Kidney (tissue), 14 donors: ENCODE measurements around the gene ASB6. TPM values are rescaled to one million over a fixed set of nuclear protein-coding genes. Genes with fewer than 3 reads are reported as not detected.

ENCODE experiments used
- DNase-seq, 5 donors: peaks; one replicate each; pipeline ENCODE4 v3.0.0-alpha.2; 2013 to 2020
- FAIRE-seq: peaks from 2 replicates; lab custom pipeline; 2012; peaks lifted over from hg19 to GRCh38; lab: Jason Lieb, UNC
- H3K27ac ChIP-seq, 2 donors: one replicate each; pipeline ENCODE4 v1.7.0; 2013; ENCODE audit warnings: low read depth in 2 of 2, low read length in 2 of 2, inconsistent platforms in 1 of 2
- H3K27me3 ChIP-seq: one replicate; pipeline ENCODE4 v1.7.1; 2013; ENCODE audit warnings: low read length, inconsistent platforms; ENCODE audit not compliant: control insufficient read depth, insufficient read depth
- H3K36me3 ChIP-seq, 3 donors: one replicate each; pipeline versions ENCODE4 v1.7.0 to v1.7.1; 2013; ENCODE audit warnings: low read length in 3 of 3, control low read depth in 1 of 3, inconsistent platforms in 1 of 3; ENCODE audit not compliant: insufficient read depth in 3 of 3, control insufficient read depth in 2 of 3
- H3K4me1 ChIP-seq, 3 donors: one replicate each; pipeline versions ENCODE4 v1.7.0 to v1.7.1; 2013; ENCODE audit warnings: low read length in 3 of 3, inconsistent platforms in 1 of 3, low read depth in 1 of 3; ENCODE audit not compliant: control insufficient read depth in 2 of 3, insufficient read depth in 2 of 3
- H3K4me3 ChIP-seq, 3 donors: one replicate each; pipeline versions ENCODE4 v1.7.0 to v1.8.1; 2013; ENCODE audit warnings: low read length in 3 of 3, control low read depth in 1 of 3, inconsistent platforms in 1 of 3
- H3K9ac ChIP-seq, 3 donors: one replicate each; pipeline versions ENCODE4 v1.7.0 to v1.7.1; 2013; ENCODE audit warnings: low read length in 3 of 3, control low read depth in 1 of 3, inconsistent platforms in 1 of 3
- H3K9me3 ChIP-seq, 3 donors: one replicate each; pipeline versions ENCODE4 v1.7.0 to v1.7.1; 2013; ENCODE audit warnings: low read length in 3 of 3, control low read depth in 1 of 3, inconsistent platforms in 1 of 3; ENCODE audit not compliant: control insufficient read depth in 2 of 3, insufficient read depth in 1 of 3
- intact Hi-C: fragments of 100-400 bp; cut with DNase I; formaldehyde crosslinking; loops from one replicate; pipeline ENCODE4 v1.11.1; 2022
- polyA plus RNA-seq: library from polyadenylated mRNA; stranded (reverse); fragments of 350-450 nt; fragmentation: Illumina TruSeq; extraction: RNeasy Lipid Tissue Mini Kit (QIAGEN cat#74804); gene quantifications from one replicate; pipeline ENCODE4 v1.2.3, GENCODE V29; 2014; ENCODE audit warnings: low read depth, low replicate concordance; ENCODE audit not compliant: insufficient read depth
- total RNA-seq: library from RNA; stranded (reverse); fragmentation: NEBNext Ultra II Directional; extraction: Animal tissue kit (Norgen Biotek cat#: 25700); gene quantifications from one replicate; pipeline ENCODE4 v1.2.1, GENCODE V29; 2021
- TF ChIP-seq, protein P1 (sequence below): IDR thresholded peaks from 3 replicates; pipeline ENCODE4 v1.5.1; 2012; ENCODE audit warnings: mild to moderate bottlenecking, moderate library complexity, borderline replicate concordance; ENCODE audit not compliant: insufficient read depth; ENCODE audit errors: extremely low read depth
- donor health status: control.
- donor health status: control.
- donor health status: control.
- donor health status: control.
- donor health status: control.
- donor health status: DM: yes; HTN: yes; CAD: no.
- donor health status: Normal renal cell carcinoma (clear cell type).

ASB6 gene
- total and polyA plus RNA-seq, 2 donors from 2014 or later = 18.1 to 22.5 TPM

- Histone ChIP-seq H3K4me1 (peaks cover 6 to 16% (median 12%) of the 10 kb centered on the region in 3 donors), H3K9me3 (no peaks in the 10 kb centered on the region), H3K36me3 (no peaks in the 10 kb centered on the region), H3K27me3 (no peaks in the 10 kb centered on the region), H3K27ac (no peak overlapping the region), H3K4me3 (no peak overlapping the region), H3K9ac (no peak overlapping the region)
- DNase-seq (peak in 1 of 5 donors; percentile 64), FAIRE-seq (no peak)
- intact Hi-C loops = loop anchor here (10.0 kb wide), 1 partner anchor 109 kb away; no protein-coding TSS in a partner anchor
- TF ChIP-seq, protein P1, sequence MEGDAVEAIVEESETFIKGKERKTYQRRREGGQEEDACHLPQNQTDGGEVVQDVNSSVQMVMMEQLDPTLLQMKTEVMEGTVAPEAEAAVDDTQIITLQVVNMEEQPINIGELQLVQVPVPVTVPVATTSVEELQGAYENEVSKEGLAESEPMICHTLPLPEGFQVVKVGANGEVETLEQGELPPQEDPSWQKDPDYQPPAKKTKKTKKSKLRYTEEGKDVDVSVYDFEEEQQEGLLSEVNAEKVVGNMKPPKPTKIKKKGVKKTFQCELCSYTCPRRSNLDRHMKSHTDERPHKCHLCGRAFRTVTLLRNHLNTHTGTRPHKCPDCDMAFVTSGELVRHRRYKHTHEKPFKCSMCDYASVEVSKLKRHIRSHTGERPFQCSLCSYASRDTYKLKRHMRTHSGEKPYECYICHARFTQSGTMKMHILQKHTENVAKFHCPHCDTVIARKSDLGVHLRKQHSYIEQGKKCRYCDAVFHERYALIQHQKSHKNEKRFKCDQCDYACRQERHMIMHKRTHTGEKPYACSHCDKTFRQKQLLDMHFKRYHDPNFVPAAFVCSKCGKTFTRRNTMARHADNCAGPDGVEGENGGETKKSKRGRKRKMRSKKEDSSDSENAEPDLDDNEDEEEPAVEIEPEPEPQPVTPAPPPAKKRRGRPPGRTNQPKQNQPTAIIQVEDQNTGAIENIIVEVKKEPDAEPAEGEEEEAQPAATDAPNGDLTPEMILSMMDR = no peak
These were observed 37.7 kb downstream of the ASB6 start for GRCh38 chr9:129604056-129604765.

GRCh38 chr9:129602598-129603415 lies 39.1 kb downstream of the ASB6 start:
- peaks cover 6 to 21% (median 12%) of the 10 kb centered on the region in 3 donors for H3K4me1 ChIP-seq
- H3K4me3 ChIP-seq = no peak overlapping the region
- no peaks in the 10 kb centered on the region for H3K9me3 ChIP-seq
- H3K27ac ChIP-seq = no peak overlapping the region
- intact Hi-C loops = loop anchor here (10.0 kb wide), 1 partner anchor 108 kb away; no protein-coding TSS in a partner anchor
- H3K36me3 ChIP-seq = no peaks in the 10 kb centered on the region
- H3K27me3 ChIP-seq = no peaks in the 10 kb centered on the region
- TF ChIP-seq, protein P1 = no peak
- DNase-seq (peak in 3 of 5 donors; percentile 77 to 80 (median 79)), FAIRE-seq (no peak)
- no peak overlapping the region for H3K9ac ChIP-seq

DNA sequence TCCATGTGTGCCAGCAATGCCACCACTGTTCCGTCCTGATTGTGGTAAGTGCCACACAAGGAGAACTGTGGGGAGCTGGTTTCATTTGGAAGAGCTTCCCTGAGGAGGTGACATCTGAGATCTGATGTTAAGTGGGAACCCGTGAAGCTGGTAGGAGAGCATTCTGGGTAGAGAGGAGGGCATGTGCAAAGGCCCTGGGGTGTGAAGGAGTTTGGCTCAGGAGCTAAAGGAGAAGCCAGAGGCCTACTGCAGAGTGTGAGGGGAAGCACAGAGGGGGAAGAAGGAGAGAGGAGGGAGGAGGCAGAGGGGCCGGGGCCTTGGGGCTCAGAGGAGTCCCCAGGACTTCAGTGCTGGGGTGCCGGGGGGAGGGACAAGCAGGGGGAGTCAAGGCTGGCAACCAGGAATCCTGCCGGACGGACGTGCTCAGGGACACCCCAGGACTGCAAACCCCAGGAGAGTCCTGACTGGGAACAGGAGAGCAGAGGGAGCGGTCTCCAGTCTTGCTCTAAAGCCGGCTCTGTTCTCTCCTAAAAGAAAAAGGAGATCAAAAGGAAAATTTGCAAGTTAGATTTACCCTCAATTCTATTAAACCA lies 40.8 kb downstream of the ASB6 start:
- Histone ChIP-seq H3K9me3 (no peaks in the 10 kb centered on the region), H3K4me3 (no peak overlapping the region), H3K27ac (no peak overlapping the region), H3K9ac (no peak overlapping the region), H3K27me3 (no peaks in the 10 kb centered on the region), H3K4me1 (peaks cover 3 to 14% (median 6%) of the 10 kb centered on the region in 3 donors), H3K36me3 (no peaks in the 10 kb centered on the region)
- TF ChIP-seq, protein P1 = no peak
- FAIRE-seq = no peak
- intact Hi-C loops = loop anchor here (10.0 kb wide), 1 partner anchor 106 kb away; no protein-coding TSS in a partner anchor
- DNase-seq = peak in 1 of 5 donors; percentile 61
